Hepatocyte (in vitro differentiated cells): ENCODE data around the gene ASPDH.

Experiments
- EZH2 ChIP-seq: fragments of 200-600 bp; sonication (generic); IDR thresholded peaks from 2 replicates; pipeline ENCODE4 v1.6.1; 2016; ENCODE audit warnings: antibody characterized with exemption, mild to moderate bottlenecking, borderline replicate concordance
- EZH2phosphoT487 ChIP-seq: fragments of 200-600 bp; sonication (generic); IDR thresholded peaks from one replicate; pipeline ENCODE4 v1.6.1; 2018; ENCODE audit warnings: antibody characterized with exemption, mild to moderate bottlenecking, low read depth, moderate library complexity; ENCODE audit not compliant: unreplicated experiment, severe bottlenecking
- TF ChIP-seq, protein P1 (sequence below): fragments of 200-600 bp; sonication (generic); IDR thresholded peaks from 2 replicates; pipeline ENCODE4 v1.5.1; 2016; ENCODE audit warnings: antibody characterized with exemption, mild to moderate bottlenecking; ENCODE audit not compliant: poor library complexity

DNA sequence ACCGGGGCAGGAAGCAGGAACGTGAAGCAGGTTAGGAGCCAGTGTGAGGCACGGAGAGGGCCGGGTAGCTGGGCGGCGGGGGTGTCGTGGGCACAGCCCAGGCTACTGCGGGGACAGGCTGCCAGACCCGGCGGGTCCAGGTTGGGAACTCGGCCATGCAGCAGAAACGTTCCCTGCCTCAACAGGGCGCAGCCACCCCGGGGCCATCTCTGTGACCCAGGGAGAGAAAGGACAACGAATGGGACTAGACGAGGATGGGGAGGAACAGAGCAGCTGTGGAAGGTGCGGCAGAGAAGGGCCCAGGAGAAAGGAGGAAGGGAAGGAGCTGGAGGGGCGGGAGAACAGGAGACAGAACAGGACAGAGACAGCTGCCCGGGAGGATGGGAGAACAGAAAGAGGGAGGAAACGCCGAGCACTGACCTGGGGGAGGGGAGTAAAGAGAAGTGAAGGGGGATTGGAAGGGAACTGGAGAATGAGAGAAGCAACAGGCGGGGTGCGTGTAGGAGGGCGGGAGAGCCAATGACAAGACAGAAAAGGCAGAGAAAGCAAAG, 24.2 kb downstream of the ASPDH start:
- TF ChIP-seq, protein P1, sequence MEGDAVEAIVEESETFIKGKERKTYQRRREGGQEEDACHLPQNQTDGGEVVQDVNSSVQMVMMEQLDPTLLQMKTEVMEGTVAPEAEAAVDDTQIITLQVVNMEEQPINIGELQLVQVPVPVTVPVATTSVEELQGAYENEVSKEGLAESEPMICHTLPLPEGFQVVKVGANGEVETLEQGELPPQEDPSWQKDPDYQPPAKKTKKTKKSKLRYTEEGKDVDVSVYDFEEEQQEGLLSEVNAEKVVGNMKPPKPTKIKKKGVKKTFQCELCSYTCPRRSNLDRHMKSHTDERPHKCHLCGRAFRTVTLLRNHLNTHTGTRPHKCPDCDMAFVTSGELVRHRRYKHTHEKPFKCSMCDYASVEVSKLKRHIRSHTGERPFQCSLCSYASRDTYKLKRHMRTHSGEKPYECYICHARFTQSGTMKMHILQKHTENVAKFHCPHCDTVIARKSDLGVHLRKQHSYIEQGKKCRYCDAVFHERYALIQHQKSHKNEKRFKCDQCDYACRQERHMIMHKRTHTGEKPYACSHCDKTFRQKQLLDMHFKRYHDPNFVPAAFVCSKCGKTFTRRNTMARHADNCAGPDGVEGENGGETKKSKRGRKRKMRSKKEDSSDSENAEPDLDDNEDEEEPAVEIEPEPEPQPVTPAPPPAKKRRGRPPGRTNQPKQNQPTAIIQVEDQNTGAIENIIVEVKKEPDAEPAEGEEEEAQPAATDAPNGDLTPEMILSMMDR: no peak
- TF ChIP-seq EZH2: no peak
- TF ChIP-seq EZH2phosphoT487: no peak
